ENCODE measurements around the gene TMX4.

The TMX4 gene

DNA sequence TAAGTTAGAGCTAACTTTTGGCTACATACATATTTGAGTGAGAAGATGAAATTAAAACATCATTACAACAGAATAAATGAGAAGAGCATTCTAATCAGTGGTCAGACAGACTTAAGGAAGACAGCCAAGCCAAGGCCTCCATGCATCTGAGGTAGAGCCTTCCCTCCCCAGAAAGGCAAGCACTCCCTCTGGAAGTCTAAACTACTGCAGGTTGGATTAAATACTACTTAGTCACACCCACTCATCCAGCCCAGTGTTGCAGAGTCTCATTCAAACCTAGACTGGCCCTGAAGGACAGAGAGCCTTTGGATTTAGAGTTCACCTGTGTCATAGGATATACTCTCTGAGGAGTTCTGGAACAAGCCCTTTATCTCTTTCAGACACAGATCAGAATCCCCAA lies 29.2 kb downstream of the TMX4 start:
- no peaks in the 10 kb centered on the region for H3K27me3 ChIP-seq (ENCODE audit: insufficient read depth, low read length)
- H3K4me1 ChIP-seq (ENCODE audit: insufficient read depth, low read length, severe bottlenecking) = no peaks in the 10 kb centered on the region
- H4K20me1 ChIP-seq (ENCODE audit: insufficient read depth, low read length) = no peaks in the 10 kb centered on the region
- no peaks in the 10 kb centered on the region for H3K79me2 ChIP-seq (ENCODE audit: insufficient read depth, low read length)
- peaks cover 87% of the 10 kb centered on the region for H3K36me3 ChIP-seq (ENCODE audit: insufficient read depth, low read length)
- no peak overlapping the region for H3K27ac ChIP-seq (ENCODE audit: low read depth, low read length, poor library complexity, severe bottlenecking)
- no peak overlapping the region for H3K4me2 ChIP-seq (ENCODE audit: low read length)
- H3F3A ChIP-seq (ENCODE audit: insufficient read depth, low read length) = no peaks in the 10 kb centered on the region
- no peaks in the 10 kb centered on the region for H3K9me2 ChIP-seq (ENCODE audit: low read depth, low read length)
- H3K9ac ChIP-seq (ENCODE audit: low read length) = no peak overlapping the region
- H3K9me3 ChIP-seq (ENCODE audit: low read length) = 0 out of 2 replicates have a peak, but pooled peaks cover 5% of the 10 kb centered on the region
- H2AFZ ChIP-seq (ENCODE audit: low read length) = no peak overlapping the region
- H3K4me3 ChIP-seq (ENCODE audit: low read depth, low read length, poor library complexity, severe bottlenecking) = no peak overlapping the region
- TF ChIP-seq, protein P1, sequence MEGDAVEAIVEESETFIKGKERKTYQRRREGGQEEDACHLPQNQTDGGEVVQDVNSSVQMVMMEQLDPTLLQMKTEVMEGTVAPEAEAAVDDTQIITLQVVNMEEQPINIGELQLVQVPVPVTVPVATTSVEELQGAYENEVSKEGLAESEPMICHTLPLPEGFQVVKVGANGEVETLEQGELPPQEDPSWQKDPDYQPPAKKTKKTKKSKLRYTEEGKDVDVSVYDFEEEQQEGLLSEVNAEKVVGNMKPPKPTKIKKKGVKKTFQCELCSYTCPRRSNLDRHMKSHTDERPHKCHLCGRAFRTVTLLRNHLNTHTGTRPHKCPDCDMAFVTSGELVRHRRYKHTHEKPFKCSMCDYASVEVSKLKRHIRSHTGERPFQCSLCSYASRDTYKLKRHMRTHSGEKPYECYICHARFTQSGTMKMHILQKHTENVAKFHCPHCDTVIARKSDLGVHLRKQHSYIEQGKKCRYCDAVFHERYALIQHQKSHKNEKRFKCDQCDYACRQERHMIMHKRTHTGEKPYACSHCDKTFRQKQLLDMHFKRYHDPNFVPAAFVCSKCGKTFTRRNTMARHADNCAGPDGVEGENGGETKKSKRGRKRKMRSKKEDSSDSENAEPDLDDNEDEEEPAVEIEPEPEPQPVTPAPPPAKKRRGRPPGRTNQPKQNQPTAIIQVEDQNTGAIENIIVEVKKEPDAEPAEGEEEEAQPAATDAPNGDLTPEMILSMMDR (IDR thresholded peaks at IDR 0.05; ENCODE audit: low read length) = no peak
- TF ChIP-seq EZH2 (IDR thresholded peaks at IDR 0.05; ENCODE audit: borderline replicate concordance, low read length) = no peak

DNA sequence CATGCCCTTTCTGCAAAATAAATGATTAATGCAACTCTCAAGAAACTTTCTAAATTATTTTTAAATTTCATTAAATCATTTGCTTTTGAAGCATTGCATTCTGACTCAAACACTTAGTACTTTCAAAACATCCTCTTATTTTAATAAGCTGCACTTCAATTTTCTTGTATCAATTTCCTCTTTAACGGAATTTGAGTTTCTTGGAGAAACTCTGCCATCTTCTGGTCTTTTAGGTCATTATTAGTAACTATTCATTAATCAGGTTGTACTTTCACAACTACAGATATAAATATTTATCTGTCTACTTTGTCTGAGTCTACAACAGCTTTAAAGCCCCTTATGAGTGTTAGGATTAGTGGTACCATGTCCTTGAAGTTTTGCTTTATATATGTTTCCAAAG lies 30.2 kb downstream of the TMX4 start:
- TF ChIP-seq, protein P1 (IDR thresholded peaks at IDR 0.05; ENCODE audit: low read length) = no peak
- TF ChIP-seq EZH2 (IDR thresholded peaks at IDR 0.05; ENCODE audit: borderline replicate concordance, low read length) = no peak
- Histone ChIP-seq H3K27ac (ENCODE audit: low read depth, low read length, poor library complexity, severe bottlenecking) (no peak overlapping the region), H3K4me1 (ENCODE audit: insufficient read depth, low read length, severe bottlenecking) (no peaks in the 10 kb centered on the region), H3K9ac (ENCODE audit: low read length) (no peak overlapping the region), H4K20me1 (ENCODE audit: insufficient read depth, low read length) (no peaks in the 10 kb centered on the region), H3F3A (ENCODE audit: insufficient read depth, low read length) (no peaks in the 10 kb centered on the region), H3K4me2 (ENCODE audit: low read length) (no peak overlapping the region), H3K9me3 (ENCODE audit: low read length) (no peaks in the 10 kb centered on the region), H3K79me2 (ENCODE audit: insufficient read depth, low read length) (no peaks in the 10 kb centered on the region), H3K36me3 (ENCODE audit: insufficient read depth, low read length) (peaks cover 83% of the 10 kb centered on the region), H3K27me3 (ENCODE audit: insufficient read depth, low read length) (no peaks in the 10 kb centered on the region), H3K4me3 (ENCODE audit: low read depth, low read length, poor library complexity, severe bottlenecking) (no peak overlapping the region), H3K9me2 (ENCODE audit: low read depth, low read length) (no peaks in the 10 kb centered on the region), H2AFZ (ENCODE audit: low read length) (no peak overlapping the region)

DNA sequence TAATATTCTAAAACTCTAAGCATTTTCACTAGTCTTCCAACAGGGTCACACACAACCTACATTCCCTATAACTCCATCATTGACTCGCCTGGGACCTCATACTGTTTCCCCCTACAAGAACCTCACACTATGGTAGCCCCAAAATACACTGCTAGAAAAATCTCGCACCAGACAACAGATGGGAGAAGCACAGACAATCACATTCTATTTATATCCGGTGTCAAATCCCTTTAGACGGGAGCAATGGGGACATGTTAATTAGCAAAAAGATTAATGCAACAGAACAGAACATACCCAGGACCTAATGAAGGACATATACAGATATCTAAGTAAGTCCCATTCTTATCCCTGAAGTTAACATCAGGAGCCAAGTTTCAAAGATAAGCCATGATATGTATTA lies 33.6 kb downstream of the TMX4 start:
- Histone ChIP-seq H3K4me3 (ENCODE audit: low read depth, low read length, poor library complexity, severe bottlenecking) (no peak overlapping the region), H3K4me1 (ENCODE audit: insufficient read depth, low read length, severe bottlenecking) (no peaks in the 10 kb centered on the region), H3F3A (ENCODE audit: insufficient read depth, low read length) (no peaks in the 10 kb centered on the region), H3K36me3 (ENCODE audit: insufficient read depth, low read length) (peaks cover 86% of the 10 kb centered on the region), H3K9ac (ENCODE audit: low read length) (no peak overlapping the region), H2AFZ (ENCODE audit: low read length) (no peak overlapping the region), H3K9me3 (ENCODE audit: low read length) (no peaks in the 10 kb centered on the region), H3K27ac (ENCODE audit: low read depth, low read length, poor library complexity, severe bottlenecking) (no peak overlapping the region), H3K79me2 (ENCODE audit: insufficient read depth, low read length) (no peaks in the 10 kb centered on the region), H3K9me2 (ENCODE audit: low read depth, low read length) (no peaks in the 10 kb centered on the region), H4K20me1 (ENCODE audit: insufficient read depth, low read length) (no peaks in the 10 kb centered on the region), H3K4me2 (ENCODE audit: low read length) (no peak overlapping the region), H3K27me3 (ENCODE audit: insufficient read depth, low read length) (no peaks in the 10 kb centered on the region)
- TF ChIP-seq EZH2 (IDR thresholded peaks at IDR 0.05; ENCODE audit: borderline replicate concordance, low read length) = no peak

DNA sequence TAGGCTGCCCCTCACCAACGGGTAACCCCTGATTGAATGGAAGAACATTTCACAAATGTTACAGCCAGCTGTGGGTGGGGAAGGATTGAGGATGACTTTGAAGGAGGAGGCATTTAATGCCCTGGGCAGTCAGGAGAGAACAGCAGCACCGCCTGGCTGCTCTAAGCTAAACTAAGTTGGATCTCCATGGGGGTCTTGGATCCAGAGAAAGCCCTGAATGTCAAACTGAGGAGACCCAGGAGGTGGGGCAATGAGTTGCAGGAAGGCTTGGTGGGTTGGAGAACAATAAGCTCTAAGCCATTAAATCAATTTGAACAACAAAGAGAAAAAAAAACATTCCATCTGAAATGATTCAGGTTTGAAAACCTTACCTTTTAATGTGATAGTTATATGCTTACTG lies 35.4 kb downstream of the TMX4 start:
- H3K9ac ChIP-seq (ENCODE audit: low read length) = no peak overlapping the region
- peaks cover 81% of the 10 kb centered on the region for H3K36me3 ChIP-seq (ENCODE audit: insufficient read depth, low read length)
- no peaks in the 10 kb centered on the region for H3K9me2 ChIP-seq (ENCODE audit: low read depth, low read length)
- no peak overlapping the region for H3K27ac ChIP-seq (ENCODE audit: low read depth, low read length, poor library complexity, severe bottlenecking)
- H3K4me3 ChIP-seq (ENCODE audit: low read depth, low read length, poor library complexity, severe bottlenecking) = no peak overlapping the region
- H4K20me1 ChIP-seq (ENCODE audit: insufficient read depth, low read length) = no peaks in the 10 kb centered on the region
- no peaks in the 10 kb centered on the region for H3K27me3 ChIP-seq (ENCODE audit: insufficient read depth, low read length)
- no peaks in the 10 kb centered on the region for H3F3A ChIP-seq (ENCODE audit: insufficient read depth, low read length)
- H3K9me3 ChIP-seq (ENCODE audit: low read length) = no peaks in the 10 kb centered on the region
- H3K4me1 ChIP-seq (ENCODE audit: insufficient read depth, low read length, severe bottlenecking) = no peaks in the 10 kb centered on the region
- no peak overlapping the region for H2AFZ ChIP-seq (ENCODE audit: low read length)
- TF ChIP-seq, protein P1 (IDR thresholded peaks at IDR 0.05; ENCODE audit: low read length) = no peak
- no peak for TF ChIP-seq EZH2 (IDR thresholded peaks at IDR 0.05; ENCODE audit: borderline replicate concordance, low read length)
- no peaks in the 10 kb centered on the region for H3K79me2 ChIP-seq (ENCODE audit: insufficient read depth, low read length)
- H3K4me2 ChIP-seq (ENCODE audit: low read length) = no peak overlapping the region

All from OCI-LY1 (cell line).